ENCODE results near the gene ADAMTS9.
A peak's percentile ranks its signal among the peaks of the same experiment; 100 is the strongest.
"Not testable (repeated sequence)": the region's sequence is repeated elsewhere in the genome, so short reads cannot be mapped to it uniquely, and the experiment has no call there.

The ADAMTS9 gene

DNA sequence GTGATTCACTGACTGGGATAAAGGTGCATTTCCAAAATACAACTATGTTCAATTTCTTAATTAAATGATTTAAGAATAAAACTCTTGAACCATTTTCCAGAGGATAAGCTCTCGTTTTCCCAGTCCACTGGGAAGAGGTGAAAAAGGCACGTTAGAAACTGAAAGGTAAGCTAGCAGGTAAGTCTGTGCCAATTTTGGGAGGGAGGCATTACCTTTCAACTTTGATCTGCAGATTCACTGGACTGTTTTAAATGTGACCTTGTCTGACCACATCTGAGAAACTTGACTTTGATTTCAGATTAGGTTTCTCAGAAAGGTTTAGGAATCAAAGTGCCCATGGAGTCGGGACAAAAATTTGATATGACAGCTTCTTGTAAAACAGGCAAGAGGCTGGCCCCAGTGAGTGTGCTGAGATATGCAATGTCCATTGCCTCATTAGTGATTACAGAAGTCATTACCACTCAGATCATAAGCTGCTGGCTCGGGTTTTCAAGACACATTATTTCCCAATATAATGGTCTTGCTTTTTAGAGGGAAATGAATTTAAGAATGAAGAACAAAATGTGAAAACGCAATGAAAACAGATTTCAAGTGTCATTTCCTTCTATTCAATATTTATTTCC is 118.8 kb downstream of the ADAMTS9 start:
- no peak for DNase-seq

GRCh38 chr3:64566859-64567258 is 120.9 kb downstream of the ADAMTS9 start:
- DNase-seq: no peak

GRCh38 chr3:64563751-64564150 is 124.0 kb downstream of the ADAMTS9 start:
- DNase-seq: no peak

- no peak for DNase-seq
Observed at GRCh38 chr3:64561868-64562267, 125.9 kb downstream of the ADAMTS9 start.

- DNase-seq: no peak
Observed at GRCh38 chr3:64561325-64561843, 126.4 kb downstream of the ADAMTS9 start.

- DNase-seq: no peak
Observed at GRCh38 chr3:64560791-64561190, 127.0 kb downstream of the ADAMTS9 start.

- no peak for DNase-seq
Observed at GRCh38 chr3:64559588-64559987, 128.2 kb downstream of the ADAMTS9 start.

DNA sequence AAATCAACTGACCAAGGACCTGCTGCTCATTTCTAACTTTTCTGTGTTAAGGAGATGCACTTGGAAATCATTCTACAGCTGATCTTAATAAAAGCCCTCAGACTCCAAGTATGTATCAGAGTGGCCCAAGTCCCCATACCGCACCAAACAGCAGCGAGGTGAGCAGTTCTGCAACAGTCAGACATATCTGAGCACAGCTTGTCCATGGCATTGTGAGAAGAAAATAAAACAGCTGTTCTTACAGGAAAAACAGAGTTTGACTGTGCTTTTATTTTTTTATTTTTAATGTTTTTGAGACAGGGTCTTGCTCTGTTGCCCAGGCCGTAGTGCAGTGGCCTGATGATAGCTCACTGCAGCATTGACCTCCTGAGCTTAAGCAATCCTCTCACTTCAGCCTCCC is 131.8 kb downstream of the ADAMTS9 start:
- DNase-seq: no peak

- DNase-seq: no peak
Observed at GRCh38 chr3:64555351-64555750, 132.4 kb downstream of the ADAMTS9 start.

DNA sequence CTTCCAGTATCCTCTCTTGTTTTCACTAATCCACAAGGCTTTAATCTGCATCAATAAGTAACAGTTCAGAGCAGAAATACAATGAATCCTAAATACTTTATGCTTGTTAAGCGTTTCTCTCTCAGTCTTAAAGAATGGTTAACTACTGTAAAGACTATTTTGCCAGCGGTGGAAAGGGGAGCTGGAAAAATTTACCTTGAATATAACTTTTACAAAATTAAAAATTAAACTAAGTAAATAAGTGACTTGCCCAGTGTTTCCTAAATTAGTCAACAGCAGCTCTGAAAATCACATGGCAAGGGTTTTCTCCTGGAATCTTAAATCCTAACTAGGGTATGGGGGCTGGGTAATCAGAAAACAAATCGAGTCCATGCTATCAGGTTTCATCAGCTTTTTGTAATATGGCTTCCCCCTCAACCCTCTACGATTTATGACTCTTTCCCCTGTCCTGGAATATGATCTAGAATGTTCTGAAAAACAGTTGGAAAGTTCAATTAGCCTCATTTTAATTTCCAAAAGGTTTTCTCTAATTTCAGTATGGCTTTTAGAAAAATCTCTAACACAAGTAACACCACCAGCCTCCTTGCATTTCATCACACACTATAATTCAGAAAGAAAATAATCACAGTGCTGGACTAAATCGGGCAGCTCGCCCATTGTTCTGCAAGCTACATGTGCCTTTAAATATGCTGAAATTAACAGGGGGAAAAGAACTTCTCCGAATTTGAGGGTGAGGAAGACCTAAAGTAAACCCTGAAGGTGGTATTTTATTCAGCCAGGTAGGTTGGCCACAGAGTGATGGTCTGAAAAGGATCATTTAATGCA is 133.5 kb downstream of the ADAMTS9 start:
- no peak for DNase-seq

GRCh38 chr3:64552966-64553365 is 134.8 kb downstream of the ADAMTS9 start:
- DNase-seq: no peak

GRCh38 chr3:64552160-64552559 is 135.6 kb downstream of the ADAMTS9 start:
- DNase-seq: no peak

DNA sequence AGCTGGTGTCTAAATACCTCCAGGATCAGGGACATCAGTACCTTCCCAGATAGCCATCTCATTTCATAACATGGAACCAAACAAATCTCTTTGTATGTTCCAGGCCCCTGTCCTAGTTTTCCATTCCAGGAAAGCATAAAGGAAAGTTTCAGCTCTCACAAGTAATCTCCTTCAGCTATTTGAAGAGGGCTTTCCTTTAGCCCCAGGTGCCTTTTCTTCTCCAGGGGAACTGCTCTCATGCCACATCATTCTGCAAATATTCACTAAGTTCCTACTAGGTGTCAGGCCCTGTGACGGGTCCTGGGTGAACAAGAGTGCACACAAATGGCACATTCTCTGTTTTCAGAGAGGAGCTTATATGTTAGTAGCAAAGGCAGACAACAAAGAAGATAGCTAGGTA is 136.1 kb downstream of the ADAMTS9 start:
- DNase-seq: no peak

GRCh38 chr3:64550745-64551144 is 137.1 kb downstream of the ADAMTS9 start:
- no peak for DNase-seq

GRCh38 chr3:64549869-64550268 is 137.9 kb downstream of the ADAMTS9 start:
- no peak for DNase-seq

- no peak for DNase-seq
Observed at GRCh38 chr3:64548200-64548889, 139.5 kb downstream of the ADAMTS9 start.

GRCh38 chr3:64546856-64547255 is 140.9 kb downstream of the ADAMTS9 start:
- DNase-seq: no peak

- DNase-seq: not testable (repeated sequence)
Observed at GRCh38 chr3:64545239-64545638, 142.6 kb downstream of the ADAMTS9 start.

- no peak for DNase-seq
Observed at GRCh38 chr3:64541803-64542202, 146.0 kb downstream of the ADAMTS9 start.

GRCh38 chr3:64539451-64540196 is 148.2 kb downstream of the ADAMTS9 start:
- no peak for DNase-seq

- DNase-seq: no peak
Observed at GRCh38 chr3:64536166-64536565, 151.6 kb downstream of the ADAMTS9 start.

DNA sequence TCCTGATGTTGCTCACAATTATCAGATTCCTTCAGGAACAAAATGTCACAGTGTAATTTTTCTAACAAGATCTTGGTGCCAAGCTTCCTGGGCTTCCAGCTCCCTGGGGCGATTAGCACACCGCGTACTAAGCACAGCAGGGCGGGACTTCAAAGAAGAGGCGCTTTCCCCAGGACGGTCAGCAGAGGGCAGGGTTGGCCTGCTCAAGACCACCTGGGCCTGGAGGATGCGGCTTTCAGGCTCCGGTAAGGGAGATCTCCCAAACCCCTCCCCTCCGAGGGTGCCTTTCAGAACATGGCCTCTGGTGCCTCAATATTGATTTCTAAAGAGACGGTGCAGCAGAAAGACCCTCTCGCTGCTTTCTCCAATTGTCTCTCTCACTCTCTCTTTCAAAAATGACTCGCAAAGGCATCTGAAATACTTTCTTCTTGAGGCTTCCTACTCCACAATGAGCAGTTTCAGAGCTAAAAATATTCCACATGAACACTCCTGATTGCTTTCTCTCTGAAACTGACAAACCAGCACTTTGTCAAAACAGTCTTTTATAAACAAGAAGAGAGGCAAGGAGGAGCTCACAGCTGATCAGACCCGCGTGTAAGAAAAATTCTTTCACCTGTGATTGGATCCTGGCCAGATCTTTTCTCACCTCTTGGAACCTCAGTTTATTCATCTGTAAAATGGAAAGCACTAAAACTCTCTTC is 154.0 kb downstream of the ADAMTS9 start:
- DNase-seq: peak; percentile 53 to 58
